K562 (cell line): ENCODE results near the gene ZNF816. TPM values are rescaled to one million over a fixed set of nuclear protein-coding genes. Genes with fewer than 3 reads are reported as not detected.

Experiments used
- ATAC-seq: fragments of 200-7000 bp; cut with Tn5 transposase; 3 replicates; pipeline ENCODE4 v1.9.1; 2020; ENCODE audit warnings: moderate library complexity
- BruUV-seq: library from RNA; stranded (reverse); fragments of 400-500 nt; replicated peaks from 2 replicates; lab custom pipeline; 2021; lab: Mats Ljungman, UMichigan
- CTCF ChIA-PET: fragments of 300-600 bp; formaldehyde crosslinking; extraction: SDS; loops from one replicate; lab custom pipeline; 2021; ENCODE audit warnings: low intra/inter-chr PET ratio; lab: Yijun Ruan, JAX
- POLR2A ChIA-PET: fragments of 300-600, 350-650 bp; sonication (Branson Sonifier 250); formaldehyde crosslinking; extraction: SDS; loops from one replicate; lab custom pipeline; 2021; ENCODE audit warnings: antibody characterized with exemption, inconsistent platforms; lab: Yijun Ruan, JAX
- DNase-seq, 4 experiments: peaks; one replicate each; pipeline versions ENCODE4 v3.0.0 to v3.0.0-alpha.2; 2011 to 2018; ENCODE audit warnings: low spot score in 3 of 4, mixed read lengths in 3 of 4; ENCODE audit errors: extremely low read depth in 1 of 4
- FAIRE-seq: peaks from 2 replicates; lab custom pipeline; 2011; peaks lifted over from hg19 to GRCh38; lab: Jason Lieb, UNC
- H2AFZ ChIP-seq: 2 replicates; pipeline ENCODE4 v1.6.0; 2011; ENCODE audit warnings: low read depth, low read length, control low read depth, inconsistent platforms
- H3K27ac ChIP-seq: fragments of 200-600 bp; 3 replicates; pipeline ENCODE4 v1.8.0; 2011; ENCODE audit warnings: low read depth, mild to moderate bottlenecking, control low read depth, inconsistent platforms, low read length, moderate library complexity, mixed read lengths; ENCODE audit errors: extremely low read depth
- H3K27me3 ChIP-seq, 2 experiments: fragments of 300-600 bp in 1 of 2; 2 replicates in 1 of 2; 3 replicates in 1 of 2; pipeline versions ENCODE4 v1.6.0 to v1.8.0; 2011; ENCODE audit warnings: inconsistent platforms in 2 of 2, low read length in 2 of 2, mild to moderate bottlenecking in 1 of 2, mixed read lengths in 1 of 2, moderate library complexity in 1 of 2; ENCODE audit not compliant: control insufficient read depth in 2 of 2, insufficient read depth in 2 of 2
- H3K36me3 ChIP-seq: fragments of 300-600 bp; 3 replicates; pipeline ENCODE4 v1.8.0; 2011; ENCODE audit warnings: mild to moderate bottlenecking, low read length, inconsistent platforms; ENCODE audit not compliant: control insufficient read depth, insufficient read depth
- H3K4me1 ChIP-seq, 2 experiments: fragments of 200-600 bp in 1 of 2; replicated peaks in 1 of 2; 2 replicates in 1 of 2; 3 replicates in 1 of 2; pipeline versions ENCODE4 v1.5.1 to v1.8.0; 2011; ENCODE audit warnings: inconsistent platforms in 2 of 2, low read length in 2 of 2, mild to moderate bottlenecking in 1 of 2, mixed read lengths in 1 of 2, moderate library complexity in 1 of 2; ENCODE audit not compliant: control insufficient read depth in 2 of 2, insufficient read depth in 2 of 2
- H3K4me2 ChIP-seq: 2 replicates; pipeline ENCODE4 v1.6.1; 2011; ENCODE audit warnings: low read length, control low read depth, inconsistent platforms, mixed read lengths; ENCODE audit not compliant: insufficient read depth
- H3K4me3 ChIP-seq: fragments of 200-600 bp; sonication (generic), shearing (Covaris generic); 2 replicates; pipeline ENCODE4 v1.5.1; 2016; ENCODE audit warnings: control low read depth, inconsistent platforms
- H3K79me2 ChIP-seq: fragments of 200-600 bp; 3 replicates; pipeline ENCODE4 v1.8.0; 2011; ENCODE audit warnings: low read length, inconsistent platforms; ENCODE audit not compliant: control insufficient read depth, insufficient read depth
- H3K9ac ChIP-seq, 2 experiments: 2 replicates each; pipeline versions ENCODE4 v1.6.0 to v1.6.1; 2011; ENCODE audit warnings: low read depth in 2 of 2, low read length in 2 of 2, control low read depth in 1 of 2, inconsistent platforms in 1 of 2, mild to moderate bottlenecking in 1 of 2, mixed read lengths in 1 of 2; ENCODE audit not compliant: insufficient read depth in 1 of 2
- H3K9me1 ChIP-seq: one replicate; pipeline ENCODE4 v1.6.0; 2011; ENCODE audit warnings: inconsistent platforms, mild to moderate bottlenecking, low read length, moderate library complexity; ENCODE audit not compliant: control insufficient read depth, insufficient read depth
- H3K9me3 ChIP-seq: replicated peaks from 2 replicates; pipeline ENCODE4 v1.5.1; 2011; ENCODE audit warnings: low read depth, low read length, inconsistent platforms; ENCODE audit not compliant: control insufficient read depth, insufficient read depth
- H4K20me1 ChIP-seq: replicated peaks from 2 replicates; pipeline ENCODE4 v1.6.1; 2011; ENCODE audit warnings: low read length, inconsistent platforms, mixed read lengths; ENCODE audit not compliant: control insufficient read depth, insufficient read depth
- CBX8 ChIP-seq: fragments of 200-600 bp; sonication (generic); IDR thresholded peaks from 2 replicates; pipeline ENCODE4 v1.6.1; 2012; ENCODE audit warnings: borderline replicate concordance, mixed run types, low read depth, mild to moderate bottlenecking, moderate library complexity, mixed read lengths, low read length, control low read depth, inconsistent platforms; ENCODE audit not compliant: poor library complexity, severe bottlenecking; ENCODE audit errors: extremely low read depth
- HNRNPUL1 ChIP-seq: fragments of 200-400 bp; formaldehyde crosslinking; IDR thresholded peaks from 2 replicates; pipeline ENCODE4 v1.6.1; 2017; ENCODE audit warnings: low read length
- MTA1 ChIP-seq: fragments of 450-650 bp; IDR thresholded peaks from 2 replicates; pipeline ENCODE4 v1.6.1; 2017; ENCODE audit warnings: borderline replicate concordance
- NR2C2 ChIP-seq, 2 experiments: fragments of 200-800 bp in 1 of 2; sonication (Bioruptor generic) in 1 of 2; sonication (generic) in 1 of 2; formaldehyde crosslinking in 1 of 2; IDR thresholded peaks; 2 replicates each; pipeline versions ENCODE4 v1.6.1 to v1.8.0; 2016 to 2022; ENCODE audit warnings: mild to moderate bottlenecking in 1 of 2, missing compliant biosample characterization in 1 of 2, missing genetic modification characterization in 1 of 2, missing genetic modification reagents in 1 of 2
- RB1 ChIP-seq: fragments of 450-650 bp; IDR thresholded peaks from 2 replicates; pipeline ENCODE4 v1.6.1; 2017; ENCODE audit warnings: low read depth, mild to moderate bottlenecking
- RFX1 ChIP-seq: fragments of 450-650 bp; IDR thresholded peaks from 2 replicates; pipeline ENCODE4 v1.6.1; 2016; ENCODE audit warnings: mild to moderate bottlenecking, moderate library complexity
- SAFB ChIP-seq: fragments of 200-400 bp; formaldehyde crosslinking; IDR thresholded peaks from 2 replicates; pipeline ENCODE4 v1.6.1; 2017; ENCODE audit warnings: low read depth, low read length, borderline replicate concordance
- TBL1XR1 ChIP-seq, 2 experiments: IDR thresholded peaks; 2 replicates each; pipeline ENCODE4 v1.6.1; 2012; ENCODE audit warnings: improper control_type of control experiment in 2 of 2, low read length in 2 of 2, mild to moderate bottlenecking in 1 of 2
- WGBS: fragments of 100-300 bp; shearing (Covaris generic); methylation state at CpG from one replicate; pipeline ENCODE4 v1.1.6; 2016; ENCODE audit warnings: low coverage, mixed read lengths; ENCODE audit not compliant: insufficient coverage; ENCODE audit errors: missing lambda C conversion rate; 5-methylcytosine and 5-hydroxymethylcytosine counted together
- in situ Hi-C: fragments of 300-500 bp; cut with MboI; formaldehyde crosslinking; loops from 4 replicates; pipeline ENCODE4 v1.15.0; 2018; ENCODE audit warnings: inconsistent platforms, mixed read lengths
- intact Hi-C: fragments of 100-400 bp; cut with micrococcal nuclease; formaldehyde crosslinking; loops from 2 replicates; pipeline ENCODE4 v1.14.2; 2022
- polyA plus RNA-seq, 8 experiments: library from polyadenylated mRNA; depleted of rRNA in 4 of 8; stranded (reverse) in 5 of 8; unstranded in 3 of 8; fragments of >200 nt; fragmentation: Nextera tagmentation in 2 of 8; fragmentation: Illumina TruSeq in 1 of 8; extraction: Ambion mirVana in 2 of 8; extraction: Trizol in 1 of 8; gene quantifications; 2 replicates each; pipeline versions ENCODE4 v1.2.1 to v1.2.3, GENCODE V29; 2011 to 2014; ENCODE audit warnings: inconsistent platforms in 1 of 8, missing spikeins in 1 of 8
- total RNA-seq, 7 experiments: library from RNA; depleted of rRNA in 6 of 7; stranded (reverse); fragments of >200 nt in 6 of 7; fragmentation: Illumina TruSeq in 2 of 7; extraction: Trizol in 2 of 7; gene quantifications; 2 replicates each; pipeline versions ENCODE4 v1.2.1 to v1.2.3, GENCODE V29; 2011 to 2021; ENCODE audit warnings: low replicate concordance in 1 of 7
- TF ChIP-seq, protein P1 (sequence below): fragments of 250-450 bp; sonication (Bioruptor Pico); IDR thresholded peaks from 2 replicates; pipeline ENCODE4 v1.8.0; 2021; ENCODE audit warnings: moderate library complexity, mild to moderate bottlenecking, inconsistent platforms
- TF ChIP-seq, protein P2 (sequence below): IDR thresholded peaks from 2 replicates; pipeline ENCODE4 v1.6.1; 2011; ENCODE audit warnings: borderline replicate concordance, low read depth, mild to moderate bottlenecking, moderate library complexity, low read length; ENCODE audit not compliant: insufficient read depth, poor library complexity, severe bottlenecking
- TF ChIP-seq, protein P3 (sequence below): IDR thresholded peaks from 2 replicates; pipeline ENCODE4 v1.6.1; 2014; ENCODE audit warnings: antibody characterized with exemption
- TF ChIP-seq, protein P4 (sequence below): IDR thresholded peaks from 3 replicates; pipeline ENCODE4 v1.6.1; 2011; ENCODE audit warnings: borderline replicate concordance, mild to moderate bottlenecking, moderate library complexity; ENCODE audit not compliant: insufficient read length; ENCODE audit errors: extremely low read depth

ZNF816 gene
- total and polyA plus RNA-seq, 9 of the 15 experiments (the other 6 are each of a cell fraction or from before 2014, with no cell fraction given) = 8.6 to 23.4 (median 13.0) TPM

DNA sequence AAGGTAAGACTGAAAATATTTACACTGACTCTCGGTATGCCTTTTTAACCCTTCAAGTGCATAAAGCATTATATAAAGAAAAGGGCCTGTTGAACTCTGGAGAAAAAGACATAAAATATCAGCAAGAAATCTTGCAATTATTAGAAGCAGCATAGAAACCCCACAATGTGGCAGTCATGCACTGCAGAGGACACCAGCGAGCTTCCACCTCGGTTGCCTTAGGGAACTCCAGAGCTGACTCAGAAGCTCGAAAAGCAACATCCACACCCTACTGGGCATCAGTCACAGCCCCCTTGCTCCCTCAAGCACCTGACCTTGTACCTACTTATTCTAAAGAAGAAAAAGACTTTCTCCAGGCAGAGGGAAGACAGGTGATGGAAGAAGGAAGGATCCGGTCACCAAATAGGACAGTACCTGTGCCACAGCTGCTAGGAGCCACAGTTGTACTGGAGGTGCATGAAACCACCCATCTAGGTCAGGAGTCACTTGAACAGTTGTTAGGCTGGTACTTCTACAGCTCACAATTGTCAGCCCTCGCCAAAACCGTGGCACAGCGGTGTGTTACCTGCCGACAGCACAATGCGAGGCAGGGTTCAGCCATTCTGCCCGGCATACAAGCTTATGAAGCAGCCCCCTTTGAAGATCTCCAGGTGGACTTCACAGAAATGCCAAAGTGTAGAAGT is 2.9 kb downstream of the ZNF816 start:
- FAIRE-seq (no peak), ATAC-seq (no peak), DNase-seq (no peak)
- WGBS = 85% methylated on average over 11 of the region's 11 CpGs
- in situ Hi-C loops (no loop called here), intact Hi-C loops (no loop called here)
- BruUV-seq = no TSS peak
- H3K27me3 ChIP-seq = no peaks in the 10 kb centered on the region
- peaks cover 52% of the 10 kb centered on the region for H3K36me3 ChIP-seq
- no peaks in the 10 kb centered on the region for H3K9me1 ChIP-seq
- no peak overlapping the region for H3K4me3 ChIP-seq
- no peaks in the 10 kb centered on the region for H4K20me1 ChIP-seq
- ChIA-PET POLR2A (no interaction called here), CTCF (no interaction called here)
- peaks cover 7 to 13% of the 10 kb centered on the region in 2 experiments for H3K4me1 ChIP-seq
- H3K79me2 ChIP-seq = peaks cover 51% of the 10 kb centered on the region
- H3K9me3 ChIP-seq = peaks cover 24% of the 10 kb centered on the region
- no peak overlapping the region for H2AFZ ChIP-seq
- H3K27ac ChIP-seq = no peak overlapping the region
- H3K9ac ChIP-seq = no peak overlapping the region
- no peak overlapping the region for H3K4me2 ChIP-seq
- TF ChIP-seq, protein P1, sequence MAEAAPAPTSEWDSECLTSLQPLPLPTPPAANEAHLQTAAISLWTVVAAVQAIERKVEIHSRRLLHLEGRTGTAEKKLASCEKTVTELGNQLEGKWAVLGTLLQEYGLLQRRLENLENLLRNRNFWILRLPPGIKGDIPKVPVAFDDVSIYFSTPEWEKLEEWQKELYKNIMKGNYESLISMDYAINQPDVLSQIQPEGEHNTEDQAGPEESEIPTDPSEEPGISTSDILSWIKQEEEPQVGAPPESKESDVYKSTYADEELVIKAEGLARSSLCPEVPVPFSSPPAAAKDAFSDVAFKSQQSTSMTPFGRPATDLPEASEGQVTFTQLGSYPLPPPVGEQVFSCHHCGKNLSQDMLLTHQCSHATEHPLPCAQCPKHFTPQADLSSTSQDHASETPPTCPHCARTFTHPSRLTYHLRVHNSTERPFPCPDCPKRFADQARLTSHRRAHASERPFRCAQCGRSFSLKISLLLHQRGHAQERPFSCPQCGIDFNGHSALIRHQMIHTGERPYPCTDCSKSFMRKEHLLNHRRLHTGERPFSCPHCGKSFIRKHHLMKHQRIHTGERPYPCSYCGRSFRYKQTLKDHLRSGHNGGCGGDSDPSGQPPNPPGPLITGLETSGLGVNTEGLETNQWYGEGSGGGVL (CRISPR knock-in tag) = no peak
- TF ChIP-seq, protein P2, sequence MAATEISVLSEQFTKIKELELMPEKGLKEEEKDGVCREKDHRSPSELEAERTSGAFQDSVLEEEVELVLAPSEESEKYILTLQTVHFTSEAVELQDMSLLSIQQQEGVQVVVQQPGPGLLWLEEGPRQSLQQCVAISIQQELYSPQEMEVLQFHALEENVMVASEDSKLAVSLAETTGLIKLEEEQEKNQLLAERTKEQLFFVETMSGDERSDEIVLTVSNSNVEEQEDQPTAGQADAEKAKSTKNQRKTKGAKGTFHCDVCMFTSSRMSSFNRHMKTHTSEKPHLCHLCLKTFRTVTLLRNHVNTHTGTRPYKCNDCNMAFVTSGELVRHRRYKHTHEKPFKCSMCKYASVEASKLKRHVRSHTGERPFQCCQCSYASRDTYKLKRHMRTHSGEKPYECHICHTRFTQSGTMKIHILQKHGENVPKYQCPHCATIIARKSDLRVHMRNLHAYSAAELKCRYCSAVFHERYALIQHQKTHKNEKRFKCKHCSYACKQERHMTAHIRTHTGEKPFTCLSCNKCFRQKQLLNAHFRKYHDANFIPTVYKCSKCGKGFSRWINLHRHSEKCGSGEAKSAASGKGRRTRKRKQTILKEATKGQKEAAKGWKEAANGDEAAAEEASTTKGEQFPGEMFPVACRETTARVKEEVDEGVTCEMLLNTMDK = no peak
- TF ChIP-seq RFX1 (no peak), HNRNPUL1 (no peak), SAFB (no peak), TBL1XR1 (IDR thresholded peaks at IDR 0.05; ENCODE audit: low read length in 2 of 2) (no peak), RB1 (no peak), NR2C2 (CRISPR knock-in tag; IDR thresholded peaks at IDR 0.05) (no peak), NR2C2 (tag; IDR thresholded peaks at IDR 0.05) (no peak), CBX8 (no peak), MTA1 (no peak)
- TF ChIP-seq, protein P3, sequence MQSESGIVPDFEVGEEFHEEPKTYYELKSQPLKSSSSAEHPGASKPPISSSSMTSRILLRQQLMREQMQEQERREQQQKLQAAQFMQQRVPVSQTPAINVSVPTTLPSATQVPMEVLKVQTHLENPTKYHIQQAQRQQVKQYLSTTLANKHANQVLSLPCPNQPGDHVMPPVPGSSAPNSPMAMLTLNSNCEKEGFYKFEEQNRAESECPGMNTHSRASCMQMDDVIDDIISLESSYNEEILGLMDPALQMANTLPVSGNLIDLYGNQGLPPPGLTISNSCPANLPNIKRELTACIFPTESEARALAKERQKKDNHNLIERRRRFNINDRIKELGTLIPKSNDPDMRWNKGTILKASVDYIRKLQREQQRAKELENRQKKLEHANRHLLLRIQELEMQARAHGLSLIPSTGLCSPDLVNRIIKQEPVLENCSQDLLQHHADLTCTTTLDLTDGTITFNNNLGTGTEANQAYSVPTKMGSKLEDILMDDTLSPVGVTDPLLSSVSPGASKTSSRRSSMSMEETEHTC = no peak
- TF ChIP-seq, protein P4, sequence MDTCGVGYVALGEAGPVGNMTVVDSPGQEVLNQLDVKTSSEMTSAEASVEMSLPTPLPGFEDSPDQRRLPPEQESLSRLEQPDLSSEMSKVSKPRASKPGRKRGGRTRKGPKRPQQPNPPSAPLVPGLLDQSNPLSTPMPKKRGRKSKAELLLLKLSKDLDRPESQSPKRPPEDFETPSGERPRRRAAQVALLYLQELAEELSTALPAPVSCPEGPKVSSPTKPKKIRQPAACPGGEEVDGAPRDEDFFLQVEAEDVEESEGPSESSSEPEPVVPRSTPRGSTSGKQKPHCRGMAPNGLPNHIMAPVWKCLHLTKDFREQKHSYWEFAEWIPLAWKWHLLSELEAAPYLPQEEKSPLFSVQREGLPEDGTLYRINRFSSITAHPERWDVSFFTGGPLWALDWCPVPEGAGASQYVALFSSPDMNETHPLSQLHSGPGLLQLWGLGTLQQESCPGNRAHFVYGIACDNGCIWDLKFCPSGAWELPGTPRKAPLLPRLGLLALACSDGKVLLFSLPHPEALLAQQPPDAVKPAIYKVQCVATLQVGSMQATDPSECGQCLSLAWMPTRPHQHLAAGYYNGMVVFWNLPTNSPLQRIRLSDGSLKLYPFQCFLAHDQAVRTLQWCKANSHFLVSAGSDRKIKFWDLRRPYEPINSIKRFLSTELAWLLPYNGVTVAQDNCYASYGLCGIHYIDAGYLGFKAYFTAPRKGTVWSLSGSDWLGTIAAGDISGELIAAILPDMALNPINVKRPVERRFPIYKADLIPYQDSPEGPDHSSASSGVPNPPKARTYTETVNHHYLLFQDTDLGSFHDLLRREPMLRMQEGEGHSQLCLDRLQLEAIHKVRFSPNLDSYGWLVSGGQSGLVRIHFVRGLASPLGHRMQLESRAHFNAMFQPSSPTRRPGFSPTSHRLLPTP = no peak
